PC-9 (cell line): ENCODE measurements around the gene TAF11L2. TPM values are rescaled to one million over a fixed set of nuclear protein-coding genes. Genes with fewer than 3 reads are reported as not detected.
"Not testable (repeated sequence)": the region's sequence is repeated elsewhere in the genome, so short reads cannot be mapped to it uniquely, and the experiment has no call there.

Experiments
- BruUV-seq: library from RNA; stranded (reverse); fragments of 400-500 nt; replicated peaks from 2 replicates; lab custom pipeline; 2021; lab: Mats Ljungman, UMichigan
- CTCF ChIA-PET: fragments of 300-600 bp; sonication (Branson Sonifier 250); formaldehyde crosslinking; loops from one replicate; lab custom pipeline; 2022; ENCODE audit warnings: antibody characterized with exemption; lab: Charles Lee
- POLR2A ChIA-PET: fragments of 300-600 bp; sonication (Branson Sonifier 250); formaldehyde crosslinking; loops from one replicate; lab custom pipeline; 2022; ENCODE audit warnings: antibody characterized with exemption; ENCODE audit not compliant: unreplicated experiment; lab: Charles Lee
- DNase-seq, 2 experiments: peaks; one replicate each; pipeline versions ENCODE4 v3.0.0 to v3.0.0-alpha.2; 2015 to 2022; ENCODE audit warnings: mixed read lengths in 1 of 2
- H2AFZ ChIP-seq: fragments of 200-600 bp; sonication (generic); 2 replicates; pipeline ENCODE4 v1.8.1; 2017; ENCODE audit warnings: antibody characterized with exemption
- H3F3A ChIP-seq: fragments of 200-600 bp; sonication (generic); 2 replicates; pipeline ENCODE4 v1.8.1; 2017; ENCODE audit warnings: antibody characterized with exemption, mild to moderate bottlenecking, low read depth; ENCODE audit not compliant: insufficient read depth
- H3K27ac ChIP-seq: fragments of 200-600 bp; sonication (generic); 2 replicates; pipeline ENCODE4 v1.6.1; 2016; ENCODE audit warnings: mixed run types
- H3K27me3 ChIP-seq: fragments of 200-600 bp; sonication (generic); 2 replicates; pipeline ENCODE4 v1.6.1; 2016; ENCODE audit warnings: low read depth, mixed run types; ENCODE audit not compliant: insufficient read depth
- H3K36me3 ChIP-seq: fragments of 200-600 bp; sonication (generic); 2 replicates; pipeline ENCODE4 v1.6.1; 2016; ENCODE audit warnings: low read depth, mixed run types
- H3K4me1 ChIP-seq: fragments of 200-600 bp; sonication (generic); replicated peaks from 2 replicates; pipeline ENCODE4 v1.6.1; 2016; ENCODE audit warnings: mixed run types; ENCODE audit not compliant: insufficient read depth
- H3K4me2 ChIP-seq: fragments of 200-600 bp; sonication (generic); 2 replicates; pipeline ENCODE4 v1.6.1; 2017; ENCODE audit warnings: mixed run types
- H3K4me3 ChIP-seq: fragments of 200-600 bp; sonication (generic); 2 replicates; pipeline ENCODE4 v1.6.1; 2016; ENCODE audit warnings: mixed run types
- H3K79me2 ChIP-seq: fragments of 200-600 bp; sonication (generic); 2 replicates; pipeline ENCODE4 v1.6.1; 2017; ENCODE audit warnings: low read depth, mixed run types
- H3K9me2 ChIP-seq: fragments of 200-600 bp; sonication (generic); 2 replicates; pipeline ENCODE4 v1.8.1; 2017; ENCODE audit warnings: mild to moderate bottlenecking; ENCODE audit not compliant: insufficient read depth
- H3K9me3 ChIP-seq: fragments of 200-600 bp; sonication (generic); 2 replicates; pipeline ENCODE4 v1.8.1; 2016; ENCODE audit warnings: low read depth; ENCODE audit not compliant: insufficient read depth
- H4K20me1 ChIP-seq: fragments of 200-600 bp; sonication (generic); 2 replicates; pipeline ENCODE4 v1.8.1; 2017; ENCODE audit not compliant: insufficient read depth
- CTCF ChIP-seq: fragments of 200-600 bp; sonication (generic); conservative IDR thresholded peaks from 2 replicates; pipeline ENCODE4 v1.6.1; 2017; ENCODE audit warnings: mixed run types, antibody characterized with exemption, mild to moderate bottlenecking, moderate library complexity
- EZH2 ChIP-seq: fragments of 200-600 bp; sonication (generic); IDR thresholded peaks from 2 replicates; pipeline ENCODE4 v1.8.0; 2017; ENCODE audit warnings: antibody characterized with exemption, low read depth
- intact Hi-C: fragments of 100-400 bp; cut with micrococcal nuclease; formaldehyde crosslinking; loops from one replicate; pipeline ENCODE4 v1.10.0; 2022; ENCODE audit not compliant: unreplicated experiment
- total RNA-seq: library from RNA; stranded (reverse); gene quantifications from 2 replicates; pipeline ENCODE4 v1.2.3, GENCODE V29; 2021

TAF11L2 gene
- total RNA-seq, 1 experiment from 2014 or later, result not detected

- intact Hi-C loops, result no loop called here
- Histone ChIP-seq H3K4me1 (no peaks in the 10 kb centered on the region), H3F3A (no peaks in the 10 kb centered on the region), H3K36me3 (no peaks in the 10 kb centered on the region), H3K27me3 (no peaks in the 10 kb centered on the region; the same call in 1 of the 2 replicates), H3K9me2 (no peaks in the 10 kb centered on the region), H3K79me2 (no peaks in the 10 kb centered on the region), H2AFZ (no peak overlapping the region), H4K20me1 (no peaks in the 10 kb centered on the region), H3K4me2 (no peak overlapping the region), H3K4me3 (no peak overlapping the region), H3K9me3 (no peaks in the 10 kb centered on the region), H3K27ac (no peak overlapping the region)
- CTCF ChIA-PET, result interaction anchor here (0.5 to 0.6 kb wide), 2 partner anchors 249 to 526 kb away, joined by 3 read pairs; partner anchors contain the start of gene MYO10
- BruUV-seq, result no TSS peak
- TF ChIP-seq CTCF (no peak), EZH2 (no peak)
- no peak for DNase-seq
- POLR2A ChIA-PET, result no interaction called here
Observed at GRCh38 chr5:17461793-17462192, 36.2 kb upstream of the TAF11L2 start.

GRCh38 chr5:17463653-17464052, 34.4 kb upstream of the TAF11L2 start:
- no peaks in the 10 kb centered on the region for H3K4me1 ChIP-seq
- H3K27ac ChIP-seq, result no peak overlapping the region
- H2AFZ ChIP-seq, result no peak overlapping the region
- H3K4me3 ChIP-seq, result no peak overlapping the region
- no peaks in the 10 kb centered on the region for H3K79me2 ChIP-seq
- no peaks in the 10 kb centered on the region for H3K9me3 ChIP-seq
- H4K20me1 ChIP-seq, result no peaks in the 10 kb centered on the region
- TF ChIP-seq EZH2, result no peak
- TF ChIP-seq CTCF, result no peak
- no peaks in the 10 kb centered on the region; the same call in 1 of the 2 replicates for H3K27me3 ChIP-seq
- H3F3A ChIP-seq, result no peaks in the 10 kb centered on the region
- POLR2A ChIA-PET, result no interaction called here
- intact Hi-C loops, result no loop called here
- H3K36me3 ChIP-seq, result no peaks in the 10 kb centered on the region
- H3K9me2 ChIP-seq, result no peaks in the 10 kb centered on the region
- H3K4me2 ChIP-seq, result no peak overlapping the region
- CTCF ChIA-PET, result no interaction called here
- BruUV-seq, result no TSS peak
- DNase-seq, result no peak

GRCh38 chr5:17470064-17470463, 28.0 kb upstream of the TAF11L2 start:
- DNase-seq, result no peak
- Histone ChIP-seq H3K4me1 (no peaks in the 10 kb centered on the region), H3K4me3 (no peak overlapping the region), H3K79me2 (no peaks in the 10 kb centered on the region), H4K20me1 (no peaks in the 10 kb centered on the region), H3K9me2 (no peaks in the 10 kb centered on the region), H3K27me3 (no peaks in the 10 kb centered on the region), H2AFZ (no peak overlapping the region), H3K27ac (no peak overlapping the region), H3K9me3 (no peaks in the 10 kb centered on the region), H3K36me3 (no peaks in the 10 kb centered on the region), H3K4me2 (no peak overlapping the region), H3F3A (no peaks in the 10 kb centered on the region)
- no TSS peak for BruUV-seq
- POLR2A ChIA-PET, result no interaction called here
- no peak for TF ChIP-seq EZH2
- TF ChIP-seq CTCF, result no peak
- intact Hi-C loops, result no loop called here
- CTCF ChIA-PET, result no interaction called here

GRCh38 chr5:17475064-17475463, 23.0 kb upstream of the TAF11L2 start:
- H3K4me2 ChIP-seq, H3K9me2 ChIP-seq, DNase-seq, H3K36me3 ChIP-seq, POLR2A ChIA-PET, H3K27ac ChIP-seq, H3K4me3 ChIP-seq, H3F3A ChIP-seq, H2AFZ ChIP-seq, CTCF ChIA-PET, H3K4me1 ChIP-seq, H3K79me2 ChIP-seq, H4K20me1 ChIP-seq, H3K9me3 ChIP-seq, BruUV-seq, intact Hi-C loops: not testable (repeated sequence)
- H3K27me3 ChIP-seq, result peaks cover 19% of the 10 kb centered on the region
